ENCODE measurements around the gene LGMN.
A peak's percentile ranks its signal among the peaks of the same experiment; 100 is the strongest.

DNA sequence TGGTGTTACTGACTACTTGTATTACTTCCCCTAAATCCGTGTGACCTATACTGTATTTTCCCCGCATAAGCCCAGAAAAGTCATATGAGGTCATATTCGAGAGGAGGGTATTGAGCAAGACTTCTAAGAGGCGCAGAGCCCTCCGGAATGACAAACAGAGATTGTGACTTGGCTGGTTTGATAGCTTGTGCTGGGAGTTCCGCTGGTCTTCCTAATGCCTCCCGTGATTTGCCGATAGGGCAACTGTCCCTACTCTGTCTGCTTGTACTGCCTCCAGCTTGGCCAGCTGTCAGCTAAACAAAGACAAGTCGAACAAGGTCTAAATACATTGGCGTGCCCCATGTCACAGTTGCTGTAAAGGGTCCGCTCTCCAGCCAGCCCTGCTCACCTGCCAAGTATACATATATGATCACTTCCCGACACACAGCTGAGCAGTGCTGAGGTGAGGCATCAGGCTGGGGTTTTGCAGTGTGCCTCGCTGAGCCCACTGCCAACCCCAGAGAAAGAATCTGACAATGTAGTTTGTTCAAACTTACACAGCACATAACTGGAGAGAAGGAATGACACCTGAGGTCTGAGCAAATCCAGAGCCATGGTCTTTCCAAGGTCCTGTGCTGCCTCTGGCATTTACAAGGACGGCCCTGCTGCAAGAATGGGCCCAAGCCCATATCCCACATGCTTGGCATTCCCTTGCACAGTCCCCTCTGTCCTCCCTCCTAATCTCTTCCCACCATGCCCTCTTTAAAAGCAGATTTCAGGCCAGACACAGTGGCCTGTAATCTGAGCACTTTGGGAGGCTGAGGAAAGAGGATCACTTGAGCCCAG lies 23.7 kb downstream of the LGMN start:
- TF ChIP-seq POLR2AphosphoS5 (IDR thresholded peaks at IDR 0.05), result peak in 1 of 3 donors; percentile 36
- TF ChIP-seq, protein P1, sequence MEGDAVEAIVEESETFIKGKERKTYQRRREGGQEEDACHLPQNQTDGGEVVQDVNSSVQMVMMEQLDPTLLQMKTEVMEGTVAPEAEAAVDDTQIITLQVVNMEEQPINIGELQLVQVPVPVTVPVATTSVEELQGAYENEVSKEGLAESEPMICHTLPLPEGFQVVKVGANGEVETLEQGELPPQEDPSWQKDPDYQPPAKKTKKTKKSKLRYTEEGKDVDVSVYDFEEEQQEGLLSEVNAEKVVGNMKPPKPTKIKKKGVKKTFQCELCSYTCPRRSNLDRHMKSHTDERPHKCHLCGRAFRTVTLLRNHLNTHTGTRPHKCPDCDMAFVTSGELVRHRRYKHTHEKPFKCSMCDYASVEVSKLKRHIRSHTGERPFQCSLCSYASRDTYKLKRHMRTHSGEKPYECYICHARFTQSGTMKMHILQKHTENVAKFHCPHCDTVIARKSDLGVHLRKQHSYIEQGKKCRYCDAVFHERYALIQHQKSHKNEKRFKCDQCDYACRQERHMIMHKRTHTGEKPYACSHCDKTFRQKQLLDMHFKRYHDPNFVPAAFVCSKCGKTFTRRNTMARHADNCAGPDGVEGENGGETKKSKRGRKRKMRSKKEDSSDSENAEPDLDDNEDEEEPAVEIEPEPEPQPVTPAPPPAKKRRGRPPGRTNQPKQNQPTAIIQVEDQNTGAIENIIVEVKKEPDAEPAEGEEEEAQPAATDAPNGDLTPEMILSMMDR (IDR thresholded peaks at IDR 0.05), result no peak
